ENCODE data around the gene RGS7BP. TPM values are rescaled to one million over a fixed set of nuclear protein-coding genes. Genes with fewer than 3 reads are reported as not detected.

Gene RGS7BP
- total and polyA plus RNA-seq, 9 donors = 1.4 to 6.5 (median 4.3) TPM

DNA sequence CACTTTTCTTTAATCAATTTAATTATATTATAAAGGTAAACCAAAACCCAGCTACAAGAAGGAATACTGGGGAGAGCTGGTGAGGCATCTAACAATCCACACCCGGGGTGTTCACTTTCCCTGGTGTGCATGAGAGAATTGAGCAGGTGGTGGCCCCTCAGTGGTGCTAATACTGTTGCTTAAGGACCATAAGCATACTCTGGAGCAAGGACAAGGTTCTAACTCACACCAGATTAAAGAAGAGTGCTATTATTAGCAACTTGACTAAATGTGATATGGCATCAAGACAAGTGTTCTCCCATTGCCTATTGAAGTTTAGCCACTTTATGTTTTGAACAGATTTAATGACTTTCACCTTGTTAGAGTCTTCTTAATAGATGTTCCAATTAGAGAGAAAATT, 8.8 kb downstream of the RGS7BP start:
- H3K27me3 ChIP-seq = no peaks in the 10 kb centered on the region
- H3K36me3 ChIP-seq = no peaks in the 10 kb centered on the region
- TF ChIP-seq EP300 (IDR thresholded peaks at IDR 0.05) = no peak
- TF ChIP-seq POLR2A (IDR thresholded peaks at IDR 0.05) = no peak
- no peak for TF ChIP-seq CTCF (IDR thresholded peaks at IDR 0.05)
- no peaks in the 10 kb centered on the region for H3K4me1 ChIP-seq (ENCODE audit: insufficient read depth)
- WGBS, 3 donors = 86 to 97% (median 93%) methylated on average over 1 of the region's 1 CpG
- no peaks in the 10 kb centered on the region for H3K9me3 ChIP-seq
- intact Hi-C loops (cut with DNase I) = no loop called here
- H3K4me3 ChIP-seq = no peak overlapping the region
- no peak overlapping the region for H3K27ac ChIP-seq
- no peak for DNase-seq

DNA sequence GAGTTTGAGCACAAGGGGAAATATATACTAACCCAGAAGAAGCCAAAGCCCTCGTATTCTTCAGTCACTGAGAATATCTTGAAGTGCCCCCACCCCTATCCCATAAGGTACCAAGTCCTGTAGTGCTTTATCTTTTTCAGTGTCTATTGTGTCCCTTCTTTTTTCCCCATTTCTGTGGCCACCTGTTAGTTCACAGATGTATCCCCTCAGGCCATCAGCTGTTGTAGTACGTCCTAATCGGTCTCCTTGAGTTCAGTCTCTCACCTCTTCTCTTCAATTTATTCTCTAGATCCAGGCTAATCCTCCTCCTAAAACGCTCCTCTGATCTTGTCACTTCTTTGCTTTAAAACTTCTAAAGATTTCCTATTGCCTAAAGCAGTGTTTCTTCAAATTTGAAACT, 10.4 kb downstream of the RGS7BP start:
- Histone ChIP-seq H3K36me3 (no peaks in the 10 kb centered on the region), H3K27me3 (no peaks in the 10 kb centered on the region), H3K4me1 (ENCODE audit: insufficient read depth) (no peaks in the 10 kb centered on the region), H3K4me3 (no peak overlapping the region), H3K9me3 (no peaks in the 10 kb centered on the region), H3K27ac (no peak overlapping the region)
- 94 to 96% (median 94%) methylated on average over 4 of the region's 4 CpGs for WGBS, 3 donors
- no peak for TF ChIP-seq EP300 (IDR thresholded peaks at IDR 0.05)
- TF ChIP-seq CTCF (IDR thresholded peaks at IDR 0.05) = no peak
- TF ChIP-seq POLR2A (IDR thresholded peaks at IDR 0.05) = no peak
- intact Hi-C loops (cut with DNase I) = no loop called here
- DNase-seq = no peak

GRCh38 chr5:64518793-64519192, 13.0 kb downstream of the RGS7BP start:
- DNase-seq = no peak
- Histone ChIP-seq H3K36me3 (no peaks in the 10 kb centered on the region), H3K27me3 (no peaks in the 10 kb centered on the region), H3K9me3 (no peaks in the 10 kb centered on the region), H3K27ac (no peak overlapping the region), H3K4me3 (no peak overlapping the region), H3K4me1 (ENCODE audit: insufficient read depth) (peaks cover 1% of the 10 kb centered on the region)
- intact Hi-C loops (cut with DNase I) = no loop called here
- TF ChIP-seq EP300 (IDR thresholded peaks at IDR 0.05) = no peak
- no peak for TF ChIP-seq POLR2A (IDR thresholded peaks at IDR 0.05)
- no peak for TF ChIP-seq CTCF (IDR thresholded peaks at IDR 0.05)
- 94 to 98% (median 96%) methylated on average over 2 of the region's 2 CpGs for WGBS, 3 donors

DNA sequence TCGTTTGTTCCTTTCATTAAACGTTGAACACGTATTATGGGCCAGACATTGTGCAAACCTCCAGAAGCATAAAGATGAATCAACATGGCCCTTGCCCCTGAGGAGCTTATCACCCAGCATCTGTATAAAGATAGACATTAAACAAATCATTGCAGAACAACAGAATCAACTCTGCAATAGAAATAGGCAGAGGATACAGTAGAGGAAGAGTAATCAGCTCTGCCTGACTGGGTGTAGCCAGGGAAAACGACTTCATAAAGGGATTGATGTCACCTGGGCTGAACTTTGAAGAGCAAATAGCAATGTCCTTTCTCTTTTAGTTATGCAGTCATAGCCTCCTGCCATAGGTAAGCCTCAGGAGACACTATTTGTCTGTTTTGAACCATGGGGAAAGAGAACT, 13.4 kb downstream of the RGS7BP start:
- no peak overlapping the region for H3K4me3 ChIP-seq
- peaks cover 1% of the 10 kb centered on the region for H3K4me1 ChIP-seq (ENCODE audit: insufficient read depth)
- WGBS, 3 donors = 85 to 90% (median 86%) methylated on average over 4 of the region's 4 CpGs
- DNase-seq = no peak
- no peak for TF ChIP-seq CTCF (IDR thresholded peaks at IDR 0.05)
- TF ChIP-seq POLR2A (IDR thresholded peaks at IDR 0.05) = no peak
- no peak for TF ChIP-seq EP300 (IDR thresholded peaks at IDR 0.05)
- no peaks in the 10 kb centered on the region for H3K9me3 ChIP-seq
- no peak overlapping the region for H3K27ac ChIP-seq
- intact Hi-C loops (cut with DNase I) = no loop called here
- H3K27me3 ChIP-seq = no peaks in the 10 kb centered on the region
- H3K36me3 ChIP-seq = no peaks in the 10 kb centered on the region
